GM12891 (cell line): ENCODE results near the gene CNN3.
"Not testable (repeated sequence)": the region's sequence is repeated elsewhere in the genome, so short reads cannot be mapped to it uniquely, and the experiment has no call there.

Experiments
- DNase-seq: peaks from one replicate; pipeline ENCODE4 v3.0.0; 2011; ENCODE audit warnings: low spot score; ENCODE audit not compliant: insufficient read length
- FAIRE-seq: peaks from 2 replicates; lab custom pipeline; 2011; peaks lifted over from hg19 to GRCh38; lab: Jason Lieb, UNC
- PAX5 ChIP-seq: IDR thresholded peaks from 2 replicates; pipeline ENCODE4 v1.6.1; 2011; ENCODE audit warnings: low read length, moderate library complexity, mild to moderate bottlenecking; ENCODE audit not compliant: insufficient read depth, severe bottlenecking
- POLR2A ChIP-seq: IDR thresholded peaks from 2 replicates; pipeline ENCODE4 v1.6.1; 2011; ENCODE audit warnings: low read depth, low read length, control low read depth
- POLR2AphosphoS5 ChIP-seq: IDR thresholded peaks from 2 replicates; pipeline ENCODE4 v1.6.1; 2011; ENCODE audit warnings: low read depth, low read length, control low read depth
- POU2F2 ChIP-seq: IDR thresholded peaks from 2 replicates; pipeline ENCODE4 v1.6.1; 2011; ENCODE audit warnings: low read depth, mild to moderate bottlenecking, control low read depth, low read length, moderate library complexity
- SPI1 ChIP-seq: IDR thresholded peaks from 2 replicates; pipeline ENCODE4 v1.6.1; 2011; ENCODE audit warnings: low read depth, low read length, control low read depth
- TAF1 ChIP-seq: IDR thresholded peaks from 2 replicates; pipeline ENCODE4 v1.6.1; 2011; ENCODE audit warnings: low read depth, low read length, control low read depth

The CNN3 gene

DNA sequence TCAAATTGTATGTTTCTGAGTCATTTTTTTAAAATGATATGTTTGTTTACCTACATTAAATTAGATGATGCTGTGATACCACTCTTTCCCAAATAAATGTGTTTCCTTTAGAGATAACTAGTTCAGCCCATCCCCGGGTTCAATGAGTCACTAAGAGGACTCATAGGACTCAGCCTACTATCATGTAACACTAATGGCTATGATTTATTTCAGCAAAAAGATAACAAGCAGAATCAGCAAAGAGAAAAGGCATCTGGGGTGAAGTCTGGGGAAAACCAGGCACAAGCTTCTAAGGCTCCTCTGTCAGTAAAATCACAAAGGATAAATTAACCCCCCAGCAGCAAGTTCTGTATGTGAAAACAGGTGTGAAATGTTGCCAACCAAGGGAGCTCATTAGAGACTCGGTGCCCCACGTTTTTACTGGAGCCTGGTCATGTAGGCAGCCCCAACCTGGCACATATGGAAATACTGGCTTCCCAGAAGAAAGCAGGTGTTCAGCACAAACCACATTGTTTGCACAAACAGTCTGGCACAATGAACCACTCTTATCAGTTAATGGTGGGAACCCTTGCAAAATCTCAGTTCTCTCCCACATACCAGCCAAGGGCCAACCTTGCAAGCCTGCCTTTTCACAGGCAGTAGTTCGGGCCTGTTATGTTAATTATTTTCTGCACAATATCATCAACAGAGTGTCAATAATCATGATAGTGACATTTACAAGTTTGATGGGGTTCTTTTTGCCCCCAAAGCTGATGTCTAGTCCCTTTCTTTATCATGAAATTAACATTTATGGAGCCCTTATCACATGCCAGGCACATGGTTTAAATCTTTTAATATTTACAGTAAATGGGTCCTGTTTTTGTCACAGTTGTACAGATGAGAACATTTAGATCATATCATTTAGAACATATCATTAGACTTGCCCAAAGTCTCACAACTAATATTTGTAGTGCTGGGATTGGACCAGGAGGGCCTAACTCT, 23.1 kb upstream of the CNN3 start:
- DNase-seq (no peak), FAIRE-seq (no peak)
- TF ChIP-seq SPI1 (no peak), PAX5 (no peak), TAF1 (no peak), POLR2A (no peak), POLR2AphosphoS5 (no peak), POU2F2 (no peak)

DNA sequence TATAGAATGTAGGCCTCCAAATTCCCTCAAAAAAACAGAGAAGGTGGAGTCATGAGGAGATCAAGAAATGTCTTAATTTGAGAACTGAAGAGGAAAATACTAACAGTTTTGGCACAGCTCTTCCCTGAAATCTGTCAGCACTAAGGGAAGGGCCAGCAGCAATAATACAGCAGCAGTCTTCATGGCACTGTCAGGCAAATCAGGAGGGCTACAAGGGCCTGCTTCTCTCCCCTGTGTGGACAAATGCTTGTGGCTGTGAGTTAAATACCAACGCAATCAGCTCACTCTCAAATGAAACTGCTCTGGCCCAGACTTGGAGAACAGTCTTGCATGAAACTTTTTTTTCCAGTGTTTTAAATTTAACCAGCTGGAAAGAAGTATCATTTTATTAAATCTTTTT, 20.5 kb upstream of the CNN3 start:
- no peak for FAIRE-seq
- TF ChIP-seq POU2F2 (no peak), PAX5 (no peak), POLR2A (no peak), TAF1 (no peak), SPI1 (no peak), POLR2AphosphoS5 (no peak)

DNA sequence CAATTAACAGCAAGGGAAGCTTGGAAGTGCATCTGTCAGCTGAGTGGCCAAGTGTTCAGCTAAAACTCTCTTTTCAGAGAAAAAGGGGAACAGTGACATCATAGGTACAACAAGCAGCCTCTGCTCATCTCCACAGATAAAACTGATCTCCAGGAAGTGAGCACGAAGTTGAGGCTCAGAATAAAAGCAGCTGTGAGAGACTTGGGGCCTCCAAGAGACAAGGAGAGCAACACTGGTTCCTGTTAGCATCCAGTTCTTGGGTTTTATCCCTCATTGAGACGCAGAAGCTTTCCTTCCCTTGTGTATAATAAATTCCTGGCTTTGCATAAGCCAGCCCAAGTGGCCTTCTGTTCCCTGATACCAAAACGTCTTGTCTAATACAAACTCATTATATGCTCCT, 20.0 kb upstream of the CNN3 start:
- no peak for TF ChIP-seq POLR2A
- TF ChIP-seq PAX5, result no peak
- no peak for TF ChIP-seq SPI1
- no peak for TF ChIP-seq POU2F2
- no peak for TF ChIP-seq TAF1
- no peak for TF ChIP-seq POLR2AphosphoS5
- FAIRE-seq (no peak), DNase-seq (no peak)

More for the DNA sequence above, 20.5 kb upstream of the CNN3 start:
- no peak for DNase-seq

DNA sequence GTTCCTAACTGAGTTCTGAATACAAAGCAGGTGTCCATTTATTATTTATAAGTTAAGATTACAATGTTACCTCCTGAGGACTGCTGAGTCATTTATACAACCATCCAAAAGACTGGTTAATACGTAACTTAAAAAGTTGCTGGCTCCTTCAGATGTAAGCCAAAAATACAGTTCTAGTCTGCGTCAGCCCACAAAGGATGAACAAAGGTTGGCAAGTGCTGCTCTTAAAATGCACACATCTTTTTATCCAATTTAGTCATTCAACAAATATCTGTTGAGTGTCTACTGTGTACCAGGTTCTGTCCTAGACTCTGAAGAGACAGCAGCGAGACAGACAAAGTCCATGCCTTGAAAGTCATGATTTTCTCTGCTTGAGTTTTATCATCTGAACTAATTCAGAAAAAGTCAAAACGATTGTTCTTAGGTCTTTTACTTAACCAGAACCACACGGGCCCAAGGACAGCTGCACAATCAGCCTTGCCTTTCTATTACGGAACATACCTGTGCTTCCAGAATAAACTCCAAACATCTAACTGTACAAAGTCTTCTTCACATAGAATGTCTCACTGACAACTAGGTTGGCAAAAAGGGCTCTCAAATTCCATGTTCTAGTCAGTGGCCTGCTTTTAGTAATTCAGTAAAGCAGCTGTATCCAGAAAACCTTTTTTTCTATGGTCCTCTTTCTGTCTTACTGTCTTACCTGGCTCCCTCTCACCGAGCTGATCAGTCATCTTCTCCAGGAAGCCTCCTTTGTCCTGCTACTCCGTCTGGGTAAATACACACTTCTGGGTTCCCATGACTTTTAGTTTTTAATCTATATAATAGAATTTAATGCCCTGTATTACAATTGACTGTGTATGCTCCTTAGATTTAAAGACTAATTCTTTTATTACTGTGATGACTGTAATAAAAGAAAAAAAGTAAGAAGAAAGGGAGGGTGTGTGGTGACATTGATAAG, 15.5 kb upstream of the CNN3 start:
- FAIRE-seq (no peak), DNase-seq (no peak)
- TF ChIP-seq POLR2A, result no peak
- TF ChIP-seq SPI1, result no peak
- no peak for TF ChIP-seq TAF1
- no peak for TF ChIP-seq POLR2AphosphoS5
- TF ChIP-seq PAX5, result no peak
- no peak for TF ChIP-seq POU2F2

DNA sequence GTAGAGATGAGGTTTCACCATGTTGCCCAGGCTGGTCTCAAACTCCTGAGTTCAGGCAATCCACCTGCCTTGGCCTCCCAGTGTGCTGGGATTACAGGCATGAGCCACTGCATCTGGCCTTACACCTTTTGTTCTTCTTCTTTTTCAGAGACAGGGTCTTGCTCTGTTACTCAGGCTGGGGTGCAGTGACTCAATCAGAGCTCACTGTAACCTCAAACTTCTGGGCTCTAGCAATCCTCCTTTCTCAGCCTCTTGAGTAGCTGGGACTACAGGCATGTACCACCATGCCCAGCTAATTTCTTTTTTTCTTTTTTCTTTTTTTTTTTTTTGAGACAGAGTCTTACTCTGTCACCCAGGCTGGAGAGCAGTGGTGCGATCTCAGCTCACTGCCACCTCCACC, 14.6 kb upstream of the CNN3 start:
- FAIRE-seq, DNase-seq: not testable (repeated sequence)

DNA sequence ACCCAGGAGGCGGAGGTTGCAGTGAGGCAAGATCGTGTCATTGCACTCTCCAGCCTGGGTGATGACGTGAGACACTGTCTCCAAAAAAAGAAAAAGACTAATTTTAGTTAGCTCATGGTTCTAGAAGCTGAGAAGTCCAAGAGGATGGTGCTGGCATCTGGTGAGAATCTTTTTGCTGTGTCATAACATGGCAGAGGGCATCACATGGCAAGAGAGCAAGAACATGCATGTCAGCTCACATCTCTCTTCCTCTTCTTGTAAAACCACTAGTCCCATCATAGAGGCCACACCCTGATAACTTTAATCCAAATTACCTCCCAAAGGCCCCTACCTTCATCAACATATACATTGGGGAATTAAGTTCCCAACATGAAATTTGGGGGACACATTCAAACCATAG, 13.8 kb upstream of the CNN3 start:
- TF ChIP-seq PAX5 (no peak), POU2F2 (no peak), POLR2AphosphoS5 (no peak), POLR2A (no peak), TAF1 (no peak), SPI1 (no peak)
- DNase-seq (no peak), FAIRE-seq (no peak)

DNA sequence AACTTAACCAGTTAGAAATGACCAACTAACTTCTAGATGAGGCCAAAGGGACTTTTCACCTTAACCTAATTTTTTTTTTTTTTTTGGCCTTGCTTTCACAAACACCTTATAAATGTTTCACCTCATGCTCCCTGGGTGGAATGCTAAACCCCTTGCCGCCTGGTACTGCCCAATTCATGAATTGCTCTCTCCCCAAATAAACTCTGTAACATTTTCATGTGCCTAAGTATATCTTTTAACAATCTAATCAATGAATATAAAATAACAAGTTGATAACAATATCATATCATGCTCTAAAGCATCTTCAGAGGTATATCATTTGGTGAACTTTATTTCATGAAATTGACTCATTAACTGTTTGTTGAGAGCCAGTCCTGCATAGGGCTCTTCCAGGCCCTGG, 10.9 kb upstream of the CNN3 start:
- no peak for DNase-seq
- FAIRE-seq, result no peak
- TF ChIP-seq PAX5 (no peak), POU2F2 (no peak), SPI1 (no peak)

DNA sequence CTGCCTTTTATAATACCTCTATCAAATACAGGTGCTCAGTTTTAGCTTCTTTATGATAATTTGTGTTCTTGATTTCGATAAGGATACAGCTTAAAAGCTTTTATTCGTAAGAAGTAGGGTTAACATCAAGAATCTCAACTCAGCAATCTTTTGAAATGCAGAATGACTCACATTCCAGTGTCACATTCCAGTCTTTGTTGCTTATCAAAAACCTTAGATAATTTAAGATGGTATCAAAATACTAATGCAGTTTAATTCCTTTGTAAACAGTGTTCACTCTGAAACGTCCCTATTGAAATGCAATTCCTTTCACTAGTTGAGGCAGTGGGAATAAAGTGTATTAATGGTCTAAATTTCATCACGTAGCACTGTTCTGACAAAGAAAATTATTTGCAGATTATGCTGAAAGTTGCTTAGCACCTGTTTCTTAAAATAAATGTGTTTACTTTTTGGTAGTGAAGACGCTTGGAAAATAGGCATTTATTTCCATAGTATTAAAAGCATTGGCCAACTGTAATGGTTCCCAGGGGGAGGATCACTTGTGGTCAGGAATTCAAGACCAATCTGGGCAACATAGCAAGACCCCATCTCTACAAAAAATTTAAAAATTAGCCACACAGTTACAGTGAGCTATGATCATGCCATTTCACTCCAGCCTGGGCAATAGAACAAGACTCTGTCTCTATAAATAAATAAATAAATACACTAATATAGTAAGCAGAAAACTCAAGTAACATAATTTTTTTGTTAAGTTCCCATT, 10.1 kb upstream of the CNN3 start:
- no peak for TF ChIP-seq TAF1
- no peak for TF ChIP-seq SPI1
- TF ChIP-seq PAX5, result no peak
- TF ChIP-seq POU2F2, result no peak
- TF ChIP-seq POLR2A, result no peak
- TF ChIP-seq POLR2AphosphoS5, result no peak
- DNase-seq (no peak), FAIRE-seq (no peak)

DNA sequence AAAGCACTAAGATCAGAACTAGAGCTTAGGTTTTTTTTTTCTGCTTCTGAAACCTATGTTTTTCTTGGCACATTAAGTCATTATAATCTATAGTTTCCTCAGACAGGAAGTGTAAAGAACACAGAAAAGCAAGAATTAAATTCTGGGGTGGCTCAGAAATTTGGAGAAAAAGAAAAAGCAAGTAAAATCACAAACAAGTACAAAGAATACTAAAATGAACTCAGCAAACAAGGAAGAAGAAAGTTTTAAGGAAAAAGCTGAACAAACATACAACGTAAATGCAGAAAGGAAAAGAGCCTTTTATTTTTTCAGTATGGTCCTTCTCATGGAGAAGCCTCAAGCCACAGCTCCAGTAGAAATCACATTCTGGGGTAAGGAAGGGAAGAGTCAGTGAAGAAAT, 8.6 kb upstream of the CNN3 start:
- no peak for FAIRE-seq
- TF ChIP-seq POLR2A, result no peak
- no peak for TF ChIP-seq POU2F2
- TF ChIP-seq PAX5, result no peak
- TF ChIP-seq POLR2AphosphoS5, result no peak
- no peak for TF ChIP-seq TAF1
- TF ChIP-seq SPI1, result no peak
- no peak for DNase-seq
